ENCODE measurements around the gene PACSIN2. TPM values are rescaled to one million over a fixed set of nuclear protein-coding genes. Genes with fewer than 3 reads are reported as not detected.

PACSIN2 gene
- total and polyA plus RNA-seq, 10 of the 15 experiments (the other 5 are each of a cell fraction or from before 2014, with no cell fraction given), result 0.93 to 78.7 (median 46.8) TPM

- Histone ChIP-seq H3K4me3 (no peak overlapping the region), H3K9ac (ENCODE audit: control insufficient read depth, insufficient read depth, low read length) (no peak overlapping the region), H3K27me3 (replicated peaks in 1 of 2; ENCODE audit: control insufficient read depth in 2 of 2, insufficient read depth in 2 of 2, low read length in 1 of 2) (no peaks in the 10 kb centered on the region), H3K79me2 (ENCODE audit: control insufficient read depth, insufficient read depth, low read length) (no peaks in the 10 kb centered on the region), H2AFZ (ENCODE audit: control insufficient read depth, low read depth, low read length) (no peak overlapping the region), H3K9me3 (replicated peaks; ENCODE audit: control insufficient read depth, insufficient read depth, low read length) (no peaks in the 10 kb centered on the region), H3K4me1 (ENCODE audit: control insufficient read depth, insufficient read depth, low read length) (no peaks in the 10 kb centered on the region), H3K4me2 (ENCODE audit: control insufficient read depth, insufficient read depth) (no peak overlapping the region), H3K27ac (ENCODE audit: control insufficient read depth, insufficient read depth) (no peak overlapping the region), H3K36me3 (ENCODE audit: control insufficient read depth in 2 of 2, insufficient read depth in 2 of 2, low read length in 1 of 2) (peaks cover 14 to 28% of the 10 kb centered on the region in 2 experiments; a peak in 3 of 4 replicates), H4K20me1 (ENCODE audit: control insufficient read depth, insufficient read depth) (no peaks in the 10 kb centered on the region)
- FAIRE-seq (no peak), DNase-seq (ENCODE audit: low read depth, low spot score) (no peak), ATAC-seq (no peak)
- WGBS (ENCODE audit: insufficient coverage, insufficient replicate concordance, low lambda C conversion rate, missing lambda C conversion rate), result 95% methylated on average over 30 of the region's 31 CpGs
- ChIA-PET POLR2A (interaction anchor here (0.6 kb wide), 1 partner anchor 263 kb away, joined by 3 read pairs; no protein-coding TSS in a partner anchor), RAD21 (ENCODE audit: unreplicated experiment) (interaction anchor here (0.9 to 1.4 kb wide), 4 partner anchors 24 to 163 kb away, joined by 3 to 4 read pairs (median 3); no protein-coding TSS in a partner anchor), CTCF (interaction anchor here (0.6 to 2.1 kb wide), 5 partner anchors 11 to 219 kb away, joined by 3 to 7 read pairs (median 3); no protein-coding TSS in a partner anchor), SMC1A (ENCODE audit: uncharacterized antibody, unreplicated experiment) (interaction anchor here (1.3 to 1.4 kb wide), 3 partner anchors 63 to 162 kb away, joined by 3 to 5 read pairs (median 4); no protein-coding TSS in a partner anchor)
- no TSS peak for BruUV-seq (replicated peaks)
- intact Hi-C loops (cut with micrococcal nuclease; ENCODE audit: unreplicated experiment), result no loop called here
- in situ Hi-C loops (cut with MboI), result no loop called here
- TF ChIP-seq, protein P1, sequence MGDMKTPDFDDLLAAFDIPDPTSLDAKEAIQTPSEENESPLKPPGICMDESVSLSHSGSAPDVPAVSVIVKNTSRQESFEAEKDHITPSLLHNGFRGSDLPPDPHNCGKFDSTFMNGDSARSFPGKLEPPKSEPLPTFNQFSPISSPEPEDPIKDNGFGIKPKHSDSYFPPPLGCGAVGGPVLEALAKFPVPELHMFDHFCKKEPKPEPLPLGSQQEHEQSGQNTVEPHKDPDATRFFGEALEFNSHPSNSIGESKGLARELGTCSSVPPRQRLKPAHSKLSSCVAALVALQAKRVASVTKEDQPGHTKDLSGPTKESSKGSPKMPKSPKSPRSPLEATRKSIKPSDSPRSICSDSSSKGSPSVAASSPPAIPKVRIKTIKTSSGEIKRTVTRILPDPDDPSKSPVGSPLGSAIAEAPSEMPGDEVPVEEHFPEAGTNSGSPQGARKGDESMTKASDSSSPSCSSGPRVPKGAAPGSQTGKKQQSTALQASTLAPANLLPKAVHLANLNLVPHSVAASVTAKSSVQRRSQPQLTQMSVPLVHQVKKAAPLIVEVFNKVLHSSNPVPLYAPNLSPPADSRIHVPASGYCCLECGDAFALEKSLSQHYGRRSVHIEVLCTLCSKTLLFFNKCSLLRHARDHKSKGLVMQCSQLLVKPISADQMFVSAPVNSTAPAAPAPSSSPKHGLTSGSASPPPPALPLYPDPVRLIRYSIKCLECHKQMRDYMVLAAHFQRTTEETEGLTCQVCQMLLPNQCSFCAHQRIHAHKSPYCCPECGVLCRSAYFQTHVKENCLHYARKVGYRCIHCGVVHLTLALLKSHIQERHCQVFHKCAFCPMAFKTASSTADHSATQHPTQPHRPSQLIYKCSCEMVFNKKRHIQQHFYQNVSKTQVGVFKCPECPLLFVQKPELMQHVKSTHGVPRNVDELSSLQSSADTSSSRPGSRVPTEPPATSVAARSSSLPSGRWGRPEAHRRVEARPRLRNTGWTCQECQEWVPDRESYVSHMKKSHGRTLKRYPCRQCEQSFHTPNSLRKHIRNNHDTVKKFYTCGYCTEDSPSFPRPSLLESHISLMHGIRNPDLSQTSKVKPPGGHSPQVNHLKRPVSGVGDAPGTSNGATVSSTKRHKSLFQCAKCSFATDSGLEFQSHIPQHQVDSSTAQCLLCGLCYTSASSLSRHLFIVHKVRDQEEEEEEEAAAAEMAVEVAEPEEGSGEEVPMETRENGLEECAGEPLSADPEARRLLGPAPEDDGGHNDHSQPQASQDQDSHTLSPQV (IDR thresholded peaks at IDR 0.05), result no peak
- TF ChIP-seq RELB (IDR thresholded peaks at IDR 0.05; ENCODE audit: low read depth), result no peak
- no peak for TF ChIP-seq RAD51 (IDR thresholded peaks at IDR 0.05)
- TF ChIP-seq, protein P2, sequence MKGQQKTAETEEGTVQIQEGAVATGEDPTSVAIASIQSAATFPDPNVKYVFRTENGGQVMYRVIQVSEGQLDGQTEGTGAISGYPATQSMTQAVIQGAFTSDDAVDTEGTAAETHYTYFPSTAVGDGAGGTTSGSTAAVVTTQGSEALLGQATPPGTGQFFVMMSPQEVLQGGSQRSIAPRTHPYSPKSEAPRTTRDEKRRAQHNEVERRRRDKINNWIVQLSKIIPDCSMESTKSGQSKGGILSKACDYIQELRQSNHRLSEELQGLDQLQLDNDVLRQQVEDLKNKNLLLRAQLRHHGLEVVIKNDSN (IDR thresholded peaks at IDR 0.05; ENCODE audit: borderline replicate concordance, extremely low read length, insufficient read depth, low read depth, low read length), result no peak
- no peak for TF ChIP-seq RCOR1 (conservative IDR thresholded peaks at IDR 0.05; ENCODE audit: low read depth, low read length)
- TF ChIP-seq FOXK2 (IDR thresholded peaks at IDR 0.05), result no peak
- TF ChIP-seq CTCF (IDR thresholded peaks at IDR 0.05 in 2 of 3, conservative IDR thresholded peaks at IDR 0.05 in 1 of 3; ENCODE audit: control insufficient read depth in 2 of 3, extremely low read depth in 1 of 3, insufficient read depth in 1 of 3, low read depth in 3 of 3, low read length in 3 of 3), result no peak
- TF ChIP-seq YBX1 (IDR thresholded peaks at IDR 0.05), result no peak
Measured at GRCh38 chr22:42871146-42872050, 143.6 kb downstream of the PACSIN2 start.

Measured in GM12878 (cell line).